Measurements from ENCODE around the gene ITK. TPM values are rescaled to one million over a fixed set of nuclear protein-coding genes. Genes with fewer than 3 reads are reported as not detected.

Gene ITK
- total and polyA plus RNA-seq, 2 of the 8 experiments (the other 6 are each of a cell fraction or from before 2014, with no cell fraction given) = 0.05 TPM; not detected in 1

- TF ChIP-seq SRF (IDR thresholded peaks at IDR 0.05; ENCODE audit: low read depth, low read length) = no peak
Observed at GRCh38 chr5:157182143-157182757, 1.6 kb downstream of the ITK start (continued).

All from H1 (cell line).